Mucosa of stomach (tissue), 1 donor: Measurements from ENCODE around the gene TMEM134.
A peak's percentile ranks its signal among the peaks of the same experiment; 100 is the strongest.
"Not testable (repeated sequence)": the region's sequence is repeated elsewhere in the genome, so short reads cannot be mapped to it uniquely, and the experiment has no call there.

Experiments used
- H3K27me3 ChIP-seq: one replicate; pipeline ENCODE4 v1.7.0; 2013; ENCODE audit warnings: mild to moderate bottlenecking, low read length; ENCODE audit not compliant: control insufficient read depth, insufficient read depth
- H3K36me3 ChIP-seq: one replicate; pipeline ENCODE4 v1.7.0; 2013; ENCODE audit warnings: low read length; ENCODE audit not compliant: control insufficient read depth, insufficient read depth
- H3K4me1 ChIP-seq: one replicate; pipeline ENCODE4 v1.7.0; 2013; ENCODE audit warnings: mild to moderate bottlenecking, low read length; ENCODE audit not compliant: control insufficient read depth, insufficient read depth
- H3K4me3 ChIP-seq: one replicate; pipeline ENCODE4 v1.7.0; 2013; ENCODE audit warnings: low read length
- H3K9ac ChIP-seq: one replicate; pipeline ENCODE4 v1.7.0; 2013; ENCODE audit warnings: mild to moderate bottlenecking, low read length, moderate library complexity
- H3K9me3 ChIP-seq: one replicate; pipeline ENCODE4 v1.7.0; 2013; ENCODE audit warnings: mild to moderate bottlenecking, low read length, moderate library complexity; ENCODE audit not compliant: control insufficient read depth
- donor health status: Pancreatic carcinoma.

Gene TMEM134

DNA sequence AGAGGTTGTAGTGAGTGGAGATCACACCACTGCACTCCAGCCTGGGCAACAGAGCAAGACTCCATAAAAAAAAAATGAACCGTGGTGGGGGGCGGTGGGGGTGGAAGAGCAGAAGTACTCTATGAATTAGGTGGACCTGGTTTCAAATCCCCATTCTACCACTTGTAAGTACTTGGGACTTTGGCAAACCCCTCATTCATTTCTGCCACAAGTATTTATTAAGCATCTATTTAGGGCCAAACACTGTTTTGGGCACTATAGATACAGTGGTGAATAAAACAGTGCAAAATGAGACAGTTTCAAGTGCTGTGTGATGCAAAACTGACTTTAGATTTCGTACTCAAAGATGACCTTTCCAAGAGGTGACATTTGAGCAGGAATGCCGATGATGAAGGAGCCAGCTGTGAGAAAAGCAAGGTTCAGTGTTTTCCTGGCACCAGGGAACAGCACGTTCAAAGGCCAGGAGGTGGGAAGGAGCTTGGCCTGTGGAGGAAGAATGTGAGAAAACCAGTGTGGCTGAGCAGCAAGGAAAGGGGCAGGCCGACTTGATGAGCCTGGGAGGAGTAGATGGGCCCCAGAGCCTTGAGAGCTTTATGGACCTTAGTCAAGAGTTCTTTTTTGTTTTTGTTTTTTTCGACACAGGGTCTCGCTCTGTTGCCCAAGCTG, 1.4 kb upstream of the TMEM134 start:
- Histone ChIP-seq H3K4me3 (no peak overlapping the region), H3K9me3 (no peaks in the 10 kb centered on the region), H3K27me3 (no peaks in the 10 kb centered on the region), H3K9ac (no peak overlapping the region), H3K36me3 (no peaks in the 10 kb centered on the region), H3K4me1 (peaks cover 28% of the 10 kb centered on the region)

DNA sequence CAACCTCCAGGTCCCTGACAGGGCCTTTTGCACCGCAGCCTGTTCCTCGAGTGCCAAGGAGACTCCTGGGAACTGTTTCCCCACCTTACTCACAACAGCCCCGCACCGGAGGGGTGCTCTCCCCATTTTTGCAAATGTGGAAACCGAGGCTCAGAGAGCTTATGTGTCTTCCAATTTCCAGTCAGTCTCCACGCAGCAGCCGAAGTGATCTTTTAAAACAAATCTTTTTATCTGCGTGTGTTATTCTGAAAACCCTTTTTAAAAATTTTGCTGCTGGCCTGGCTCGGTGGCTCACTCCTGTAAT, 409 bp upstream of the TMEM134 start:
- Histone ChIP-seq H3K4me3 (peak overlapping the region; percentile 86), H3K36me3 (no peaks in the 10 kb centered on the region)

DNA sequence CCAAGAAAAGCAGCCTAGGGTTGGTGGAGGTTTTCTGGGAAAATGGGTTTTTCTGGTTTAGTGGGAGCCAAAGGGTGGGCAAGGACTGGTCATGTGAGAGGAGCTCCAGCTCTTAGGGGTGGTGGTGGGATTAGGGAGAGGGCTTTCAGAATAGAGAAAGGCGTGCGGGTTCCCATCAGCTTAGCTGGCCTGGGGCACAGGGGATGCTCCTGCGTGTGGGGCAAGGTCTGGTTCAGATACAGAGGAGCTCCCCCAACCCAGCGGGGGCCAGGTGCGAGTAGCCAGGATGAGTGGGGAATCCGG, 644 bp downstream of the TMEM134 start:
- peaks cover 44% of the 10 kb centered on the region for H3K4me1 ChIP-seq
- H3K4me3 ChIP-seq: peak overlapping the region; percentile 80
- H3K9ac ChIP-seq: peak overlapping the region; percentile 88
- H3K36me3 ChIP-seq: no peaks in the 10 kb centered on the region
- H3K9me3 ChIP-seq: no peaks in the 10 kb centered on the region
- H3K27me3 ChIP-seq: no peaks in the 10 kb centered on the region

More for the DNA sequence above, 409 bp upstream of the TMEM134 start:
- no peaks in the 10 kb centered on the region for H3K9me3 ChIP-seq
- no peaks in the 10 kb centered on the region for H3K27me3 ChIP-seq
- peaks cover 34% of the 10 kb centered on the region for H3K4me1 ChIP-seq
- peak overlapping the region; percentile 87 for H3K9ac ChIP-seq

DNA sequence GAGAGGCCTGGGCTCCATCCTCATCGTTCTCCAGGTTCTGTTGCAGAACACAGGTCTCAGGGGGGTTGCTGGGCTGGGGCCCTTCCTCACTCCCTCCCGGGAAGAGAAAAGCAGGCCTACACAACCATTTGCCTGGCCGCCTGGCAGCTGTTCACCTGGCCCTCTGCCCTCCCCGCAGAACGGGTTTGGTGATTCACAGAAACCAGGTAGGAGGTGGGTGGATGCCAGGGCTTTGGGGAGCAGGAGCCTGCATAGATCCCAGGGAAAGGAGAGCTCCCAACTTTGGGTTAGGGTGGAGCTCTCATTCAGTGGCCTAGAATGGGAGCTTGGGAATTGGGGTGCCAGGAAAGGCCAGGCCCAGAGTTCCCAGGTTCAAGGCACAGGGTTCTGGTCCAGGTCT, 995 bp downstream of the TMEM134 start:
- Histone ChIP-seq H3K27me3 (no peaks in the 10 kb centered on the region), H3K36me3 (no peaks in the 10 kb centered on the region), H3K9ac (peak overlapping the region; percentile 88), H3K4me3 (peak overlapping the region; percentile 80), H3K4me1 (peaks cover 48% of the 10 kb centered on the region), H3K9me3 (no peaks in the 10 kb centered on the region)

DNA sequence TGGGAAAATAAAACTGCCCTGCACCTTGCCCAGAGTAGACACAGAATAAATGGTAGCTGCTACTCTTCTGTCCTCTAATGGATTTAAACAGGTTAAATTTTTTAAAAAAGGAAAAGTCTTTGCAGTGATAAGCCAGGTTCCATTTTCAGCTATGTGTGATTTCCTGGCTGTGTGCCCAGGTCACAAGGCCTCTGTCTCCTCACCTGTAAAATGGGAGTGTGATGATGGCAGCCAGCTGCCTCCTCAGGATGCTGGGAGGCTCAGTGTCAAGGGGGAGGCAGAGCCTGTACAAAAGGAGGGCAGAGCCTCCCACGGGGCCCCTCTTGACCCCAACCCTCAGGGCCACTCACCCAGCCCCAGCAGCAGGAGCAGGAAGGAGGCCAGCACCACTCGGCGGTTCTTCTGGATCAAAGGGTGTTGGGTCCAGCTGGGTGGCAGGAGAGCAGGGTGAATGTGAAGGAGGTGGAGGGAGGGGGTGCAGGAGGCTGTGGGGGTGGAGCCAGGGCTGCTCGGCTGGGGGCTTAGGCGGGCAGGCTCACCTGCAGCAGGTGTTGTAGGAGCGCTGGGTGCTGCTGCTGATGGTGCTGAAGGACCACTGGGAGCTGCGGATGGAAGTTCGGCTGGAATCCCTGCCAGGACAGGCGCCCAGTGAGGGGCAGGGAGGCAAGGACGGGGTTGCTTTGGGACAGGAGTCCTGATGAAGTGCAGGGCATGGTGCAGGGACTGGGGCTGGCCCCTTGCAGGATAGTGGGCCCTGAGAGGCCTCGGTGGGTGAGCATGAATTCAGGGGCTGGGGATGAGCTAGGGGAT, 1.9 kb downstream of the TMEM134 start:
- Histone ChIP-seq H3K4me3 (peak overlapping the region; percentile 80), H3K9ac (peak overlapping the region; percentile 88), H3K36me3 (no peaks in the 10 kb centered on the region), H3K27me3 (no peaks in the 10 kb centered on the region), H3K4me1 (peaks cover 50% of the 10 kb centered on the region), H3K9me3 (no peaks in the 10 kb centered on the region)

DNA sequence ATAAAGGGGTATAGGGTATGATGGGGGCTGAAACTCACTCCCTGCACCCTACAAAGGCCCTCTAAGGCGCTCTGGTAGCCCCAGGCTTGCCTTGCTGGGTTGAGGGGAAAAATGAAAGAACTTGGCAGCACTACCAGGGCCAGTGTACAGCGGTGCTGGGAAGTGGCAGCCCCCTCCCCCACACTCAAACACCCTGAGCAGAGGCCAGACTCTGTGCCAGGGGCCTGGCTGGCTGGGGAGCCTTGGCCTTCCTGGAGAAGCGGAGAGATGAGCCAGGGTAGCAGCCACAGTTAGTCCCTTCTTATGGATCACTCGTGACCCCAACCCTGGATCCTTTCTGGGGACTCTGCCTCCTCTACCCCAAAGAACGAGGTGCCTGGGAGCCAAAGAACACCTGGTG, 2.7 kb downstream of the TMEM134 start:
- Histone ChIP-seq H3K36me3 (no peaks in the 10 kb centered on the region), H3K9ac (no peak overlapping the region), H3K4me1 (peaks cover 50% of the 10 kb centered on the region), H3K27me3 (no peaks in the 10 kb centered on the region), H3K9me3 (no peaks in the 10 kb centered on the region), H3K4me3 (no peak overlapping the region)

DNA sequence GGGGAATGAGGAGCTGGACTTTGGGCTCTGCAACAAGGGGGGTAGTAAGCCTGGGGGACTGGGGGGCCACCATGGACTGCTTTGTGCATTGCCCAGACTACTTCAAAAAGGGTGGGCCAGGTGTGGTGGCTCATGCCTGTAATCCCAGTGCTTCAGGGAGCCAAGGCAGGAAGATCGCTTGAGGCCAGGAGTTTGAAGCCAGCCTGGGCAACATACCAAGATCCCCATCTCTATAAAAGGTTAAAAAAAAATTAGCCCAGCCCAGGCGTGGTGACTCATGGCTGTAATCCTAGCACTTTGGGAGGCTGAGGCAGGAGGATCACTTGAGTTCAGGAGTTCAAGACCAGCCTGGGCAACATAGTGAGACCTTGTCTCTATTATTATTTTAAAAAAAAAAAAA, 3.5 kb downstream of the TMEM134 start:
- Histone ChIP-seq H3K4me1 (peaks cover 50% of the 10 kb centered on the region), H3K9ac (peak overlapping the region; percentile 97), H3K4me3 (peak overlapping the region; percentile 90)
- not testable (repeated sequence) for H3K27me3 ChIP-seq, H3K36me3 ChIP-seq, H3K9me3 ChIP-seq

DNA sequence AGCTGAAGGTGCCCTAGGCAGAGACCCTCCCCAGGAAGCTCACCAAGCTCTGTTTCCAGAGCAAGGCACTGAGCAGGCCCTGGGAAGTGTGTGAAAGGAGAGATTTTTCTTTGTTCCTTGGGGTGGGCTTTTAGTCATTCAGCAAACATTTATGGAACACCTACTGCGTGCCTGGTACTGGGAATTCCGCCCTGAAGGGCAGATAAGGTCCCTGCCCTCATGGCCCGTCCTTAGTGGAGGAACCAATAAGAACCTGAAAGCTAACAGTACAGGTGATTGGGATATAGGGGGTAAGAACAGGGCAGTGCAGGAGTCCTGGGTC, 3.9 kb downstream of the TMEM134 start:
- peak overlapping the region; percentile 97 for H3K9ac ChIP-seq
- no peaks in the 10 kb centered on the region for H3K27me3 ChIP-seq
- H3K4me1 ChIP-seq: peaks cover 50% of the 10 kb centered on the region
- no peaks in the 10 kb centered on the region for H3K36me3 ChIP-seq
- H3K4me3 ChIP-seq: peak overlapping the region; percentile 90
- no peaks in the 10 kb centered on the region for H3K9me3 ChIP-seq

DNA sequence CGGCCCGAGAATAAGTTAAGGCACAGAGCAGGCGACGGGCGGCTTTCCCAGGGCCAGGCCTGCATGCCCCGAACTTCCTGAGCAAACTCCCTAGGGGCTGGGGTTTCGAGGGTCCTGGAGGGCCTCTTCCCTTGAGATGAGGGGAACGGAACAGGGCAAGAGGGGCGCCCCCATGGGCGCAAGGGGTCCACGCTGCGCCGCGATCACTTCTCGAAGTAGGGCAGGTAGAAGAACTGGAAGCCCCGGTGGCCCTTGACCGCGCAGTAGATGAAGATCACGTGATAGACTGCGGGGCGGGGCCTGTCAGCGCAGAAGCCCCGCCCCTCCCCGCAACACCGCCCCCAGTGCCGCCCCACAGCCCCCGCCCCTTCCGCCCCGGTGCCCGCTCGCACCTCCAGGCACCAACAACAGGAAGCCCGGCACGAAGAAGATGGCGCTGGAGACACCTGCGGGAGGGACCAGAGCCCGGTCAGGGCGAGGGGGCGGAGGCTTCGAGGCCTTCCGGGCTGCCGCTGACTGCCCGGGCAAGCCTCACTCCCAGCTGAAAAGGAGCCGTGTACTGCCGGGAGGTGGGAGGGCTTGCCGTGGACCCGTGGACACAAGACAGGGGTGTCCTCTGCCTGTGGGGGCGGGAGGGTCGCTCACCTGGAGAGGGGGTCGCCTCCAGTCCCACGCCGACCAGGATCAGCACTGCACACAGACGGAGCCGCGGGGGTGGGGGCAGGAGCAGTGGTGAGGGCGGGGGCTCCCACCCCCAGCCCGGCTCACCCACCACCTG, 4.5 kb downstream of the TMEM134 start:
- Histone ChIP-seq H3K9me3 (no peaks in the 10 kb centered on the region), H3K4me3 (peak overlapping the region; percentile 90), H3K36me3 (no peaks in the 10 kb centered on the region), H3K4me1 (peaks cover 48% of the 10 kb centered on the region), H3K27me3 (no peaks in the 10 kb centered on the region), H3K9ac (peak overlapping the region; percentile 97)

DNA sequence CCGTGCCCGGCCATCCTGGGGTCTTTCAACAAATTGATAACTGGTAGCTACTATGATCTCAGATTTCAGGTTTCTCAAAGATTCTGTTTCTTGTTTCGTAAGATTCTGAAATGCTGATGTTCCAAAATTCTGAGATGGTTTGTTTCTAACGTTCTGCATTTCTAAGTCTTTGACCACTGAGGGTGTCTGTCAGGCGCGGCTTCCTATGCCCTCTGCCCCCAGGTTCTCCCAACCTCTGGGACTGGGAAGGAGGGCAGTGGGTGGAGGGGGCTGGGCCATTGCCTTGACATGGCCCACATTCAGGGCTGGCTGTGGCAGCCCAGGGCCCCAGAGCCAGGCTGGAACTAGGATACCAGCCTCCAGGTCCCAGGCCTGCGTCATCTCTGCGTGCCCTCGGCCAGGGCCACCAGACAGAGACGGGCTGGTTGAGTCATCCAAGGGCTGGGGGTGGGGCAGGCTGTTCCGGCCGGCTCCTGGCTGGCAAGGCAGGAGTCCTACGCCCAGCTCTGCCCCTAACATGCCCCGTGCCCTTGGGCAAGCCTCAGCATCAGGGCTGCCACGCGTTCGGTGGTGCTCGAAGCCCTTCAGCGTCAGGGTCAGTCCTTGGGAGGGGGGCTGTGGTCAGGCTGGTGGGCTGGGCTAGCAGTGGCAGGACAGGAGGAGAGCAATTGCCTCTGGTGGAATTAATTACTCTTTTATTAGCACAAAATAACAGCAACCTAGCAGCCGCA, 5.2 kb downstream of the TMEM134 start:
- no peak overlapping the region for H3K4me3 ChIP-seq
- H3K9me3 ChIP-seq: no peaks in the 10 kb centered on the region
- peak overlapping the region; percentile 97 for H3K9ac ChIP-seq
- no peaks in the 10 kb centered on the region for H3K36me3 ChIP-seq
- no peaks in the 10 kb centered on the region for H3K27me3 ChIP-seq
- H3K4me1 ChIP-seq: peaks cover 44% of the 10 kb centered on the region

DNA sequence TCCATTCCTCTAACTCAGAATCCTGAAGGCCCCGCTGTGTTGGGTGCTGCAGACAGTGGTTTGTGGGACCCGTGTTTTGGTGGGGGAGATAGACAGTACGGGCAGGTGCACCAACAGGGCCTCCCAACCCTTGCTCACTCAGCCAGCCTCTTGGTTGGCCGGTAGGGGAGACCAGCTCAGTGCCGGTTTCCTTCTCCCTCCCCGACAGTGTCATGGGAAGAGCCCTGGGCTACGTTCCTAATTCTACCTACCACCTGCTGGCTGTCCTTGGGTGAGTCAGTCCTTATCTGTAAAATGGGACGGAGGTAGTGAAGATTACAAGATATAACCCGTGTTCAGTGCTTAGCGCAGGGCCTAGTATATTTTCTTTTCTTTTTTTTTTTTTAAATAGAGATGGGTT, 5.9 kb downstream of the TMEM134 start:
- no peaks in the 10 kb centered on the region for H3K27me3 ChIP-seq
- H3K9ac ChIP-seq: no peak overlapping the region
- peaks cover 41% of the 10 kb centered on the region for H3K4me1 ChIP-seq
- H3K9me3 ChIP-seq: no peaks in the 10 kb centered on the region
- H3K4me3 ChIP-seq: no peak overlapping the region
- H3K36me3 ChIP-seq: no peaks in the 10 kb centered on the region

DNA sequence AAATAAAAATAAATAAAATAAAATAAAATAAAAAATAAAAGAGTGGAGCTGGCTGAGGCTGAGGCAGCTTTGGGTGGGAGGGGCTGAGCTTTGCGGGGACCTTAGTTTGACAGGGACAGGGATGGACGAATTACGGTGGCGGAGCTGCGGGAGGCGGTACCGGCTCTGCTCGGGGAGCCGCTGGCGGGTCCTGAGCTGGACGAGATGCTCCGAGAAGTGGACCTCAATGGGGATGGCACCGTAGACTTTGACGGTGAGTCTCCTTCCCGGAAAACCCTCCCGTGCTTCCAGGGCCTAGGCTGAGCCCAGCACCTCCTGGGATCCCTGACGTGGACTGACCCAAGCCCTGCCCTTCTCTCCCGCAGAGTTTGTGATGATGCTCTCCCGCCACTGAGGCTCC, 10.8 kb downstream of the TMEM134 start:
- no peak overlapping the region for H3K4me3 ChIP-seq
- no peak overlapping the region for H3K9ac ChIP-seq
- H3K36me3 ChIP-seq: no peaks in the 10 kb centered on the region
- peaks cover 5% of the 10 kb centered on the region for H3K27me3 ChIP-seq
- H3K4me1 ChIP-seq: peaks cover 4% of the 10 kb centered on the region
- no peaks in the 10 kb centered on the region for H3K9me3 ChIP-seq
